Measurements from ENCODE around the gene DISP2.

The DISP2 gene

GRCh38 chr15:40330368-40330836 is 27.6 kb upstream of the DISP2 start:
- TF ChIP-seq CTCF (IDR thresholded peaks at IDR 0.05; ENCODE audit: unreplicated experiment in 3 of 3), result no peak

DNA sequence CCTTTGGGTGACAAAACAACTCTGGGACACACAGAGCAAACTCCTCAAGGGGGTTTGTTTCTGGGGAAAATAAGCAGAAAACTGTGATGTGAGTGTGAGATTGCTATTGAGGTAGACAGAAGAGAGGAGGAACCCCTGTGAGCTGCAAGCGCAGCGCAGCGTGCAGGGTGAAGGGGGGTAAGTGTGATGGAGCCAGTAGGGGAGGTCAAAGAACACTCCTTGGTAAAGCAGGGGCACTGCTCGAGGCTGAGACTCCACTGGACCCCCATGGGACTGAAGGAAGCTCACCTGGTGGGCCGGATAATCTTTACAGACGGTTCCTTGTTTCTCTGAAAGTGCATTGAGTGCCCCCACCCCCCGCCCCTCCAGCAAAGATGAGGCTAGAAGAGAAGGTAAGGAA is 27.0 kb upstream of the DISP2 start:
- Mint-ChIP-seq H3K27me3 (ENCODE audit: low read depth) (peaks cover 18% of the 10 kb centered on the region), H3K4me3 (peak overlapping the region in 1 of 3 experiments; percentile 27), H3K36me3 (ENCODE audit: low read depth) (no peaks in the 10 kb centered on the region), H3K9me3 (no peaks in the 10 kb centered on the region), H3K4me1 (peaks cover 70% of the 10 kb centered on the region), H3K27ac (no peak overlapping the region)
- TF ChIP-seq CTCF (IDR thresholded peaks at IDR 0.05; ENCODE audit: unreplicated experiment in 3 of 3), result no peak

More at GRCh38 chr15:40330368-40330836, 27.6 kb upstream of the DISP2 start:
- H3K36me3 Mint-ChIP-seq (ENCODE audit: low read depth), result peaks cover 1% of the 10 kb centered on the region
- H3K27ac Mint-ChIP-seq, result peak overlapping the region; percentile 42 to 68 (median 47)
- H3K27me3 Mint-ChIP-seq (ENCODE audit: low read depth), result peaks cover 14% of the 10 kb centered on the region
- no peaks in the 10 kb centered on the region for H3K9me3 Mint-ChIP-seq
- peaks cover 67% of the 10 kb centered on the region for H3K4me1 Mint-ChIP-seq
- no peak overlapping the region for H3K4me3 Mint-ChIP-seq

- H3K36me3 Mint-ChIP-seq (ENCODE audit: low read depth), result no peaks in the 10 kb centered on the region
- no peak for TF ChIP-seq CTCF (IDR thresholded peaks at IDR 0.05; ENCODE audit: unreplicated experiment in 3 of 3)
- no peaks in the 10 kb centered on the region for H3K9me3 Mint-ChIP-seq
- peaks cover 67% of the 10 kb centered on the region for H3K4me1 Mint-ChIP-seq
- no peak overlapping the region for H3K4me3 Mint-ChIP-seq
- H3K27me3 Mint-ChIP-seq (ENCODE audit: low read depth), result peaks cover 14% of the 10 kb centered on the region
- no peak overlapping the region for H3K27ac Mint-ChIP-seq
Observed at GRCh38 chr15:40331637-40332036, 26.4 kb upstream of the DISP2 start.

- Mint-ChIP-seq H3K4me1 (peaks cover 65% of the 10 kb centered on the region), H3K36me3 (ENCODE audit: low read depth) (no peaks in the 10 kb centered on the region), H3K9me3 (no peaks in the 10 kb centered on the region), H3K27ac (peak overlapping the region in 1 of 3 experiments; percentile 17), H3K4me3 (no peak overlapping the region), H3K27me3 (ENCODE audit: low read depth) (peaks cover 13% of the 10 kb centered on the region)
- no peak for TF ChIP-seq CTCF (IDR thresholded peaks at IDR 0.05; ENCODE audit: unreplicated experiment in 3 of 3)
Observed at GRCh38 chr15:40332113-40332781, 25.8 kb upstream of the DISP2 start.

- Mint-ChIP-seq H3K27me3 (ENCODE audit: low read depth) (peaks cover 10% of the 10 kb centered on the region), H3K36me3 (ENCODE audit: low read depth) (no peaks in the 10 kb centered on the region), H3K4me3 (peak overlapping the region in 1 of 3 experiments; percentile 6), H3K9me3 (no peaks in the 10 kb centered on the region), H3K27ac (peak overlapping the region; percentile 15 to 83 (median 59)), H3K4me1 (peaks cover 59% of the 10 kb centered on the region)
- TF ChIP-seq CTCF (IDR thresholded peaks at IDR 0.05; ENCODE audit: unreplicated experiment in 3 of 3), result no peak
Observed at GRCh38 chr15:40333922-40334492, 24.0 kb upstream of the DISP2 start.
